Measurements from ENCODE around the gene PGM5.

DNA sequence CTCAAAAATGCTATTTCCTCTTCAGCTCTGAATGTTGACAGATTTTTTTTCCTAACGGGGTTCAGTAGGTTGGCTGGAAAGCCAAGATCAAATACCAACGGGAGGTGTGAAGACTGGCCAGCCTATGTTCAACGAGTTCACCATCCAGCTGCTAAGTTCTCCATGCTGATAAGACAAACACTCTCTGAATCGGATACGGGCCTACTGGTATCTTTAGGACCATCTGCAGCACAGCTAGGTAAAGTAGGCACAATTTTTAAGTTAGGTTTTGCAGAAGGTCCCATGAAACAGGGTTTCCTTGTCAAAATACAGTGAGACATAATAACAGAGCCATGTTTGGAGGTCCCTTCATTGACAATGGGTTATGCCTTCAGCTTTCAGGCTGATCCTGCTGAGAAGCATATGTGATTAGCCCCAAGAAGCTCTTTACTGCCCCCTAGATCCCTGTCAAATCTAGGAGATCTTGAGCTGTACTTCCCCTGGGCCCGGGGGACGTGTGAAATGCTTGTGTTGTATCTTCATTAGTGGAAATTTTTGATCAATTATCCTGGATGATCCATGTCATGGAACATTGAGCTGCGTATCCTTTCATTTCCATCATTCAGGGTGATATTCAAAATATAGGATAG, 60.6 kb downstream of the PGM5 start:
- TF ChIP-seq ZNF274 (IDR thresholded peaks at IDR 0.05; ENCODE audit: low read depth, low read length) = no peak
- TF ChIP-seq YY1 (IDR thresholded peaks at IDR 0.05; ENCODE audit: insufficient read depth, insufficient read length) = no peak
- TF ChIP-seq SUZ12 (IDR thresholded peaks at IDR 0.05; ENCODE audit: extremely low read depth, insufficient read depth, insufficient read length) = no peak
